T-helper 1 cell treated with Interleukin-12 subunit alpha and Interleukin-12 subunit beta and Interleukin-4 antibody, amounts not matched to agents 30 μg/mL and 1 μg/mL, for 36 hours (primary cell): Measurements from ENCODE around the gene C16orf74.

Experiments
- H3K27ac Mint-ChIP-seq: one replicate; pipeline ENCODE4 v1.8.0; 2021; ENCODE audit warnings: mild to moderate bottlenecking, mixed read lengths
- H3K27me3 Mint-ChIP-seq: one replicate; pipeline ENCODE4 v1.8.0; 2021; ENCODE audit warnings: low read depth, mixed read lengths
- H3K36me3 Mint-ChIP-seq: one replicate; pipeline ENCODE4 v1.8.0; 2021; ENCODE audit warnings: low read depth, mixed read lengths
- H3K4me1 Mint-ChIP-seq: one replicate; pipeline ENCODE4 v1.8.0; 2021; ENCODE audit warnings: low read depth, mixed read lengths
- H3K4me3 Mint-ChIP-seq: one replicate; pipeline ENCODE4 v1.8.0; 2021; ENCODE audit warnings: mild to moderate bottlenecking, moderate library complexity, mixed read lengths
- H3K9me3 Mint-ChIP-seq: one replicate; pipeline ENCODE4 v1.8.0; 2021; ENCODE audit warnings: mixed read lengths

The C16orf74 gene

DNA sequence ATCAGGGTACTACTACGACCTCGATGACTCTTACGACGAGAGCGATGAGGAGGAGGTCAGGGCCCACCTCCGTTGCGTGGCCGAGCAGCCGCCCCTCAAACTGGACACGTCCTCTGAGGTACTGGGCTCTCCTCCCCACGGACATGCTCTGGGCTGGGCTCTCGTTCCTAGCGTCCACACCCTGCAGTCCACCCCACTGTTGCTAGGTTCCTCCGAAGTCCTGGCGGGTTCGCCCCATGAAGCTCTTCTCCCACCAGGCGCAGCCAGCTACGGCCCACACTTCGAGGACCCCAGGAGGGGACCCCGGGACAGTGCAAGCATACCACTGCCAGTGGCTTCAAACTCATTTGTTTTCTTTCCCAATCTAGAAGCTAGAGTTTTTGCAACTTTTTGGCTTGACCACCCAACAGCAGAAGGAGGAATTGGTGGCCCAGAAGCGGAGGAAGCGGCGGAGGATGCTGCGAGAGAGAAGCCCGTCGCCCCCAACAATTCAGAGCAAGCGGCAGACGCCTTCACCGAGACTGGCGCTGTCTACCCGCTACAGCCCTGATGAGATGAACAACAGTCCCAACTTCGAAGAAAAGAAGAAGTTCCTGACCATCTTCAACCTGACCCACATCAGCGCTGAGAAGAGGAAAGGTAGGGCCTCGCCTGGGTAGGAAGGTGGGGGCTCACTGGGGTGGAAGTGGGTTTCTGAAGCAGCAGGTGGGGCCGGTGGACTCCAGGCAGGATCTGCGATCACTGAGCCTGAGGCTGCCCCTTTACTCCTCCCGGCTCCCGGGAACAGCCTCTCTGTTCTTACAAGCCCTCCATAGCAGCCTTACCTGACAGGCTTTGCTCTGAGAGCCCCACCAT lies 87.7 kb downstream of the C16orf74 start:
- H3K4me3 Mint-ChIP-seq: no peak overlapping the region
- H3K36me3 Mint-ChIP-seq: peaks cover 20% of the 10 kb centered on the region
- no peaks in the 10 kb centered on the region for H3K9me3 Mint-ChIP-seq
- no peaks in the 10 kb centered on the region for H3K27me3 Mint-ChIP-seq
- no peaks in the 10 kb centered on the region for H3K4me1 Mint-ChIP-seq
- no peak overlapping the region for H3K27ac Mint-ChIP-seq

DNA sequence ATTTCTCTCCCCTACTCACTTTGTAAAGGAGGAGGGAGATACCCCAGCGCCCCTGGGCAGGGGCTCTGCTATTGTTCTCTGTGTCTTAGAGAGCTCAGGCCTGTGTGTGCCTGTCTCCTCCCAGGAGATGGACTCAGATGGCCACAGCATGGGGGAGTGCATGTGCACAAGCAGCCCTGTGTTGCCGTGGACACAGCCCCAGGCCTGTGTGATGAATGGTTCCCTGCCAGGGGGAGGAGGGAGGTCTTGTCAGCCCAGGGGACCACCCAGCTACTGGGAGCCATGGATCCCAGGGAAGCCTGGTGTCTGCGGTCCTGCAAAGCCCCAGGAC lies 88.4 kb downstream of the C16orf74 start:
- Mint-ChIP-seq H3K36me3 (peaks cover 20% of the 10 kb centered on the region), H3K9me3 (no peaks in the 10 kb centered on the region), H3K4me3 (no peak overlapping the region), H3K27ac (no peak overlapping the region), H3K27me3 (no peaks in the 10 kb centered on the region), H3K4me1 (no peaks in the 10 kb centered on the region)

GRCh38 chr16:85661740-85662481 lies 89.0 kb downstream of the C16orf74 start:
- H3K9me3 Mint-ChIP-seq: no peaks in the 10 kb centered on the region
- H3K4me3 Mint-ChIP-seq: no peak overlapping the region
- H3K4me1 Mint-ChIP-seq: no peaks in the 10 kb centered on the region
- H3K36me3 Mint-ChIP-seq: peaks cover 20% of the 10 kb centered on the region
- no peak overlapping the region for H3K27ac Mint-ChIP-seq
- no peaks in the 10 kb centered on the region for H3K27me3 Mint-ChIP-seq

GRCh38 chr16:85660843-85661739 lies 89.8 kb downstream of the C16orf74 start:
- Mint-ChIP-seq H3K27me3 (no peaks in the 10 kb centered on the region), H3K4me1 (no peaks in the 10 kb centered on the region), H3K36me3 (peaks cover 14% of the 10 kb centered on the region), H3K9me3 (no peaks in the 10 kb centered on the region), H3K4me3 (no peak overlapping the region), H3K27ac (no peak overlapping the region)

DNA sequence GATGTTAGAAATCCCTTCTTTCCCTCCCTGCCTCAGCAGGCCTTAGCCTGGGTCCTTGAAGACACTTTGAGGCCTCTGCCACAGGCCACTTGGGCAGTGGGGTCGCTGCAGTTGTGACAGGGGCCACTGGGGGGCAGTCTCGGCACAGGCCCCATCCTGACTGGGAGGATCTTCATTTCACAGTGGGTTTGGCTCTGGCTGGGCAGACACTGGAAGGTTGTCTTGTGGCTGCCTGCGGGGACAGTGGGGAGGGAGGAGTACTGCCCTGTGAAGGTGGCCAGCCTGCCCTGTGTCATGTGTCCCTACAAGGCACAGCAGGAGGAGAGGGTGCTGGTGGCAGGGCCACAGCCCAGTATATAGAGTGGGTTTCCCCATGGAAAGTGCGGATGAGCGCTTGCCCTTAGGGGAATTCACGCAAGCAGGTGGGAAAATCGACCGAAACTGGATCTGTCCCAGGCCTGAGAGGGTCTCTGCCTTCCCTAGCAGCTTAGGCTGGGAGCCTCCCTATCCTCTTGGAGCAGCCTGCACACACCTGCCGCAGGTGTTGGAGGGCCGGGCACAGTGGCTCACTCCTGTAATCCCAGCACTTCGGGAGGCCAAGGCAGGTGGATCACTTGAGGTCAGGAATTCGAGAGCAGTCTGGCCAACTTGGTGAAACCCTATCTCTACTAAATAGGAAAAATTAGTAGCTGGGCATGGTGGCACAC lies 90.9 kb downstream of the C16orf74 start:
- peaks cover 8% of the 10 kb centered on the region for H3K36me3 Mint-ChIP-seq
- H3K9me3 Mint-ChIP-seq: no peaks in the 10 kb centered on the region
- no peak overlapping the region for H3K4me3 Mint-ChIP-seq
- no peak overlapping the region for H3K27ac Mint-ChIP-seq
- H3K4me1 Mint-ChIP-seq: no peaks in the 10 kb centered on the region
- H3K27me3 Mint-ChIP-seq: no peaks in the 10 kb centered on the region

GRCh38 chr16:85659336-85659735 lies 91.6 kb downstream of the C16orf74 start:
- H3K27me3 Mint-ChIP-seq: no peaks in the 10 kb centered on the region
- H3K27ac Mint-ChIP-seq: no peak overlapping the region
- no peaks in the 10 kb centered on the region for H3K9me3 Mint-ChIP-seq
- H3K4me1 Mint-ChIP-seq: no peaks in the 10 kb centered on the region
- peaks cover 4% of the 10 kb centered on the region for H3K36me3 Mint-ChIP-seq
- H3K4me3 Mint-ChIP-seq: no peak overlapping the region

- H3K27me3 Mint-ChIP-seq: no peaks in the 10 kb centered on the region
- H3K27ac Mint-ChIP-seq: no peak overlapping the region
- H3K36me3 Mint-ChIP-seq: peaks cover 4% of the 10 kb centered on the region
- no peaks in the 10 kb centered on the region for H3K4me1 Mint-ChIP-seq
- H3K4me3 Mint-ChIP-seq: no peak overlapping the region
- no peaks in the 10 kb centered on the region for H3K9me3 Mint-ChIP-seq
These were observed 92.2 kb downstream of the C16orf74 start for GRCh38 chr16:85658504-85659326.

GRCh38 chr16:85657996-85658395 lies 92.9 kb downstream of the C16orf74 start:
- H3K27me3 Mint-ChIP-seq: no peaks in the 10 kb centered on the region
- no peak overlapping the region for H3K27ac Mint-ChIP-seq
- no peak overlapping the region for H3K4me3 Mint-ChIP-seq
- no peaks in the 10 kb centered on the region for H3K9me3 Mint-ChIP-seq
- H3K4me1 Mint-ChIP-seq: no peaks in the 10 kb centered on the region
- H3K36me3 Mint-ChIP-seq: peaks cover 4% of the 10 kb centered on the region
